Lung (tissue), 12 donors: ENCODE results near the gene LRRC8B. TPM values are rescaled to one million over a fixed set of nuclear protein-coding genes. Genes with fewer than 3 reads are reported as not detected.

Experiments used
- ATAC-seq: fragments of 200-7000 bp; cut with Tn5 transposase; one replicate; pipeline ENCODE4 v1.9.1; 2020; ENCODE audit warnings: moderate number of reproducible peaks; ENCODE audit not compliant: insufficient read depth, low FRiP score
- DNase-seq, 3 donors: peaks; one replicate each; pipeline ENCODE4 v3.0.0-alpha.2; 2013 to 2017
- H3K27ac ChIP-seq, 2 donors: one replicate each; pipeline ENCODE4 v1.5.1; 2013; ENCODE audit warnings: mild to moderate bottlenecking in 2 of 2, moderate library complexity in 2 of 2, control low read depth in 1 of 2, inconsistent platforms in 1 of 2, low read depth in 1 of 2, low read length in 1 of 2
- H3K27me3 ChIP-seq, 3 donors: one replicate each; pipeline ENCODE4 v1.5.1; 2013; ENCODE audit warnings: low read length in 2 of 3; ENCODE audit not compliant: control insufficient read depth in 3 of 3, insufficient read depth in 3 of 3
- H3K36me3 ChIP-seq, 4 donors: one replicate each; pipeline ENCODE4 v1.5.1; 2013; ENCODE audit warnings: low read length in 4 of 4, mild to moderate bottlenecking in 1 of 4, moderate library complexity in 1 of 4; ENCODE audit not compliant: control insufficient read depth in 4 of 4, insufficient read depth in 4 of 4
- H3K4me1 ChIP-seq, 5 donors: one replicate each; pipeline ENCODE4 v1.5.1; 2013; ENCODE audit warnings: low read length in 5 of 5, mild to moderate bottlenecking in 2 of 5, moderate library complexity in 1 of 5; ENCODE audit not compliant: control insufficient read depth in 5 of 5, insufficient read depth in 5 of 5
- H3K4me3 ChIP-seq: one replicate; pipeline ENCODE4 v1.5.1; 2013; ENCODE audit warnings: mild to moderate bottlenecking, control low read depth, moderate library complexity
- H3K9ac ChIP-seq, 2 donors: one replicate each; pipeline ENCODE4 v1.5.1; 2013; ENCODE audit warnings: low read length in 2 of 2, control low read depth in 1 of 2; ENCODE audit not compliant: insufficient read depth in 1 of 2
- H3K9me3 ChIP-seq, 4 donors: one replicate each; pipeline ENCODE4 v1.5.1; 2013; ENCODE audit warnings: low read length in 3 of 4, mild to moderate bottlenecking in 1 of 4, moderate library complexity in 1 of 4; ENCODE audit not compliant: control insufficient read depth in 4 of 4, insufficient read depth in 3 of 4
- CTCF ChIP-seq: IDR thresholded peaks from 2 replicates; pipeline ENCODE4 v1.5.1; 2012; ENCODE audit warnings: mild to moderate bottlenecking; ENCODE audit errors: control extremely low read depth, extremely low read depth
- WGBS, 2 donors: extraction: QIAGEN DNeasy Blood & Tissue Kit; methylation state at CpG; one replicate each; pipeline ENCODE4 v1.1.7; 2013; 5-methylcytosine and 5-hydroxymethylcytosine counted together
- polyA plus RNA-seq, 2 donors: library from polyadenylated mRNA; stranded (reverse); fragments of 200-250 nt; gene quantifications; one replicate each; pipeline ENCODE4 v1.2.1, GENCODE V29; 2013
- total RNA-seq, 2 donors: library from RNA; depleted of rRNA in 1 of 2; stranded (reverse); fragments of >200 nt in 1 of 2; gene quantifications; one replicate each; pipeline ENCODE4 v1.2.1, GENCODE V29; 2014 to 2021
- donor health status: control.
- donor health status: control.
- donor health status: Bipolar disorder and iron deficiency.
- donor health status: healthy.
- donor health status: DM: yes; HTN: yes; CAD: no.

LRRC8B gene
- total and polyA plus RNA-seq, 4 donors, result 4.3 to 22.8 (median 11.0) TPM

GRCh38 chr1:89547563-89548116 is 23.0 kb downstream of the LRRC8B start:
- DNase-seq (no peak), ATAC-seq (peak; percentile 19)
- Histone ChIP-seq H3K27ac (peak overlapping the region in 1 of 2 donors; percentile 2), H3K4me1 (peaks cover 0 to 29% (median 2%) of the 10 kb centered on the region in 5 donors), H3K9me3 (no peaks in the 10 kb centered on the region), H3K4me3 (no peak overlapping the region), H3K9ac (no peak overlapping the region), H3K27me3 (no peaks in the 10 kb centered on the region), H3K36me3 (peaks cover 0 to 2% (median 0%) of the 10 kb centered on the region in 4 donors)
- TF ChIP-seq CTCF, result no peak
- WGBS, 2 donors, result 58 to 63% methylated on average over 2 of the region's 2 CpGs

- H3K27ac ChIP-seq, result no peak overlapping the region
- no peak for TF ChIP-seq CTCF
- no peaks in the 10 kb centered on the region for H3K9me3 ChIP-seq
- no peak overlapping the region for H3K4me3 ChIP-seq
- peaks cover 0 to 29% (median 3%) of the 10 kb centered on the region in 5 donors for H3K4me1 ChIP-seq
- no peak for DNase-seq
- no peaks in the 10 kb centered on the region for H3K27me3 ChIP-seq
- 96 to 97% methylated on average over 2 of the region's 2 CpGs for WGBS, 2 donors
- no peak for ATAC-seq
- H3K36me3 ChIP-seq, result peaks cover 0 to 2% (median 0%) of the 10 kb centered on the region in 4 donors
- H3K9ac ChIP-seq, result no peak overlapping the region
Measured at GRCh38 chr1:89548122-89548857, 23.7 kb downstream of the LRRC8B start.

- Histone ChIP-seq H3K36me3 (peaks cover 0 to 2% (median 0%) of the 10 kb centered on the region in 4 donors), H3K4me1 (peaks cover 0 to 29% (median 3%) of the 10 kb centered on the region in 5 donors), H3K27me3 (no peaks in the 10 kb centered on the region), H3K4me3 (no peak overlapping the region), H3K9ac (no peak overlapping the region), H3K27ac (no peak overlapping the region), H3K9me3 (no peaks in the 10 kb centered on the region)
- no peak for TF ChIP-seq CTCF
- DNase-seq (no peak), ATAC-seq (no peak)
- WGBS, 2 donors, result 92 to 96% methylated on average over 5 of the region's 5 CpGs
Measured at GRCh38 chr1:89550995-89551394, 26.4 kb downstream of the LRRC8B start.
